Neural cell (in vitro differentiated cells): ENCODE results near the gene FGR. TPM values are rescaled to one million over a fixed set of nuclear protein-coding genes. Genes with fewer than 3 reads are reported as not detected.

Source experiments
- H2AFZ ChIP-seq: fragments of 200-600, 300-800 bp; sonication (generic), shearing (Covaris generic); 2 replicates; pipeline ENCODE4 v1.6.0; 2014; ENCODE audit warnings: low read depth, mild to moderate bottlenecking, antibody characterized with exemption, low read length, moderate library complexity
- H3F3A ChIP-seq: fragments of 200-600 bp; shearing (Covaris generic); 2 replicates; pipeline ENCODE4 v1.6.1; 2016; ENCODE audit warnings: mild to moderate bottlenecking, moderate library complexity, mixed read lengths, antibody characterized with exemption, low read length; ENCODE audit not compliant: insufficient read depth, poor library complexity, severe bottlenecking
- H3K27ac ChIP-seq: fragments of 200-600, 300-800 bp; sonication (generic), shearing (Covaris generic); 2 replicates; pipeline ENCODE4 v1.5.1; 2014; ENCODE audit warnings: mild to moderate bottlenecking, low read length, moderate library complexity
- H3K27me3 ChIP-seq: fragments of 300-800, 200-600 bp; sonication (generic), shearing (Covaris generic); 2 replicates; pipeline ENCODE4 v1.6.0; 2014; ENCODE audit warnings: mild to moderate bottlenecking, low read depth, low read length, moderate library complexity; ENCODE audit not compliant: insufficient read depth
- H3K36me3 ChIP-seq: fragments of 300-800, 200-600 bp; sonication (generic), shearing (Covaris generic); 2 replicates; pipeline ENCODE4 v1.5.1; 2014; ENCODE audit warnings: mild to moderate bottlenecking, antibody characterized with exemption, low read length, moderate library complexity; ENCODE audit not compliant: insufficient read depth
- H3K4me2 ChIP-seq: fragments of 300-800, 200-600 bp; sonication (generic), shearing (Covaris generic); 2 replicates; pipeline ENCODE4 v1.6.0; 2014; ENCODE audit warnings: mild to moderate bottlenecking, low read length
- H3K4me3 ChIP-seq: fragments of 300-800, 200-600 bp; sonication (generic), shearing (Covaris generic); 2 replicates; pipeline ENCODE4 v1.5.1; 2014; ENCODE audit warnings: mild to moderate bottlenecking, low read length, moderate library complexity
- H3K79me2 ChIP-seq: fragments of 200-600 bp; shearing (Covaris generic); replicated peaks from 2 replicates; pipeline ENCODE4 v1.6.0; 2014; ENCODE audit warnings: mild to moderate bottlenecking, low read length, moderate library complexity; ENCODE audit not compliant: insufficient read depth
- H3K9ac ChIP-seq: fragments of 300-800, 200-600 bp; sonication (generic), shearing (Covaris generic); 2 replicates; pipeline ENCODE4 v1.6.1; 2016; ENCODE audit warnings: mild to moderate bottlenecking, low read length, mixed read lengths
- H3K9me2 ChIP-seq: fragments of 200-600 bp; shearing (Covaris generic); 2 replicates; pipeline ENCODE4 v1.6.1; 2016; ENCODE audit warnings: mild to moderate bottlenecking, low read length, mixed read lengths; ENCODE audit not compliant: insufficient read depth
- H3K9me3 ChIP-seq: fragments of 200-600, 300-800 bp; sonication (generic), shearing (Covaris generic); 2 replicates; pipeline ENCODE4 v1.6.1; 2016; ENCODE audit warnings: mild to moderate bottlenecking, mixed run types, low read length, moderate library complexity, mixed read lengths
- H4K20me1 ChIP-seq: fragments of 200-600 bp; shearing (Covaris generic); 2 replicates; pipeline ENCODE4 v1.6.1; 2016; ENCODE audit warnings: mild to moderate bottlenecking, mixed run types; ENCODE audit not compliant: insufficient read depth
- EP300 ChIP-seq: fragments of 450-650 bp; conservative IDR thresholded peaks from 2 replicates; pipeline ENCODE4 v1.6.1; 2014; ENCODE audit warnings: antibody characterized with exemption, mild to moderate bottlenecking, moderate library complexity; ENCODE audit not compliant: poor library complexity, severe bottlenecking
- EZH2 ChIP-seq: fragments of 200-600, 300-800 bp; shearing (Covaris generic), sonication (generic); IDR thresholded peaks from 2 replicates; pipeline ENCODE4 v1.6.1; 2014; ENCODE audit warnings: antibody characterized with exemption, low read length, borderline replicate concordance, mild to moderate bottlenecking; ENCODE audit not compliant: insufficient read depth, poor library complexity, severe bottlenecking
- MXI1 ChIP-seq: fragments of 450-650 bp; conservative IDR thresholded peaks from 2 replicates; pipeline ENCODE4 v1.6.1; 2014; ENCODE audit warnings: antibody characterized with exemption, mild to moderate bottlenecking; ENCODE audit not compliant: poor library complexity, severe bottlenecking
- POLR2AphosphoS5 ChIP-seq: IDR thresholded peaks from 2 replicates; pipeline ENCODE4 v1.6.1; 2012
- RAD21 ChIP-seq: fragments of 450-650 bp; conservative IDR thresholded peaks from 2 replicates; pipeline ENCODE4 v1.6.1; 2014; ENCODE audit warnings: antibody characterized with exemption, mild to moderate bottlenecking, moderate library complexity
- REST ChIP-seq: IDR thresholded peaks from 2 replicates; pipeline ENCODE4 v1.6.1; 2012; ENCODE audit warnings: borderline replicate concordance
- SMC3 ChIP-seq: fragments of 450-650 bp; conservative IDR thresholded peaks from 2 replicates; pipeline ENCODE4 v1.6.1; 2014; ENCODE audit warnings: antibody characterized with exemption, mild to moderate bottlenecking, moderate library complexity; ENCODE audit not compliant: poor library complexity
- TAF1 ChIP-seq: IDR thresholded peaks from 2 replicates; pipeline ENCODE4 v1.6.1; 2012; ENCODE audit warnings: low read depth
- polyA plus RNA-seq: library from polyadenylated mRNA; depleted of rRNA; stranded (reverse); fragments of >200 nt; gene quantifications from 2 replicates; pipeline ENCODE4 v1.2.3, GENCODE V29; 2014
- TF ChIP-seq, protein P1 (sequence below): fragments of 450-650 bp; IDR thresholded peaks from 2 replicates; pipeline ENCODE4 v1.5.1; 2014; ENCODE audit warnings: antibody characterized with exemption, mild to moderate bottlenecking, moderate library complexity; ENCODE audit not compliant: poor library complexity, severe bottlenecking

Gene FGR
- polyA plus RNA-seq, 1 donor from 2014 or later = not detected

DNA sequence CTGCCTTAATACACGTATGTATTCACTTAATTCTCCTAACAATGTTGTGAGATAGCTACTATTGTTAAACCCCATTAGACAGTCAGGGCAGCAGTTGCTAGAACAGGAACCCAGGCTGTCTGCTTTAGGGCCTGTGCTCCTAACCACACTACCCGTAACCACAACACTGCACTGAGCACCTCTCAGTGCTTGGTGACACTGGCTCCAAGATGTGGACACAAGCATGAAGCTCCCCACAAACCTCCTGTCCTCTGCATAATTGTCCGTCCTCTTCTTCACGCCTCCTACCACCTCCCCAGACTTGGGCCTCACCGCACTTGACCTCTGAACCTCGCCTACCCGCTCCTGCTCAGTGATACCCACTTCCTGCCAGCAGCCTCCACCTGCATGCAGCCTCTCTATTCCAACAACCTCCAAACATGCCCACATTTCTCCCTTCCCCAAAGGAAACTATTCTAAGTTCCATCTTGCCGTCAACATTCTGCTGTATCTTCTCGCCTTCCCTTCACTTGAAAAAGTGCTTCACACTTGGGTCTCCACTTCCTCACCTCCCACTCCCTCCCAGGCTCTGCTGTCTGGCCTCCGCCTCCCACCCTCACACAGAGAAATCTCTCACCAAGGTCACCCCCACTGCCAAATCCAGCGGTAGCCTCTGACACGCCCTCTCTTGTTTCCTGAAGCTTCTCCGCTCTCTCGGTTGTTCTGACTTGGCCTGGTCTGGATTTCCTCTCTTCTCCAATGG, 16.5 kb downstream of the FGR start:
- Histone ChIP-seq H3K27ac (no peak overlapping the region), H3K27me3 (no peaks in the 10 kb centered on the region), H3F3A (no peaks in the 10 kb centered on the region), H3K9me3 (no peaks in the 10 kb centered on the region), H3K4me2 (no peak overlapping the region), H3K79me2 (no peaks in the 10 kb centered on the region), H4K20me1 (no peaks in the 10 kb centered on the region), H3K36me3 (no peaks in the 10 kb centered on the region), H3K9ac (no peak overlapping the region), H3K4me3 (no peak overlapping the region), H3K9me2 (no peaks in the 10 kb centered on the region), H2AFZ (no peak overlapping the region)
- no peak for TF ChIP-seq POLR2AphosphoS5
- no peak for TF ChIP-seq MXI1
- TF ChIP-seq EZH2 = no peak
- TF ChIP-seq, protein P1, sequence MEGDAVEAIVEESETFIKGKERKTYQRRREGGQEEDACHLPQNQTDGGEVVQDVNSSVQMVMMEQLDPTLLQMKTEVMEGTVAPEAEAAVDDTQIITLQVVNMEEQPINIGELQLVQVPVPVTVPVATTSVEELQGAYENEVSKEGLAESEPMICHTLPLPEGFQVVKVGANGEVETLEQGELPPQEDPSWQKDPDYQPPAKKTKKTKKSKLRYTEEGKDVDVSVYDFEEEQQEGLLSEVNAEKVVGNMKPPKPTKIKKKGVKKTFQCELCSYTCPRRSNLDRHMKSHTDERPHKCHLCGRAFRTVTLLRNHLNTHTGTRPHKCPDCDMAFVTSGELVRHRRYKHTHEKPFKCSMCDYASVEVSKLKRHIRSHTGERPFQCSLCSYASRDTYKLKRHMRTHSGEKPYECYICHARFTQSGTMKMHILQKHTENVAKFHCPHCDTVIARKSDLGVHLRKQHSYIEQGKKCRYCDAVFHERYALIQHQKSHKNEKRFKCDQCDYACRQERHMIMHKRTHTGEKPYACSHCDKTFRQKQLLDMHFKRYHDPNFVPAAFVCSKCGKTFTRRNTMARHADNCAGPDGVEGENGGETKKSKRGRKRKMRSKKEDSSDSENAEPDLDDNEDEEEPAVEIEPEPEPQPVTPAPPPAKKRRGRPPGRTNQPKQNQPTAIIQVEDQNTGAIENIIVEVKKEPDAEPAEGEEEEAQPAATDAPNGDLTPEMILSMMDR = no peak
- TF ChIP-seq SMC3 = no peak
- no peak for TF ChIP-seq REST
- no peak for TF ChIP-seq EP300
- no peak for TF ChIP-seq TAF1
- no peak for TF ChIP-seq RAD21

DNA sequence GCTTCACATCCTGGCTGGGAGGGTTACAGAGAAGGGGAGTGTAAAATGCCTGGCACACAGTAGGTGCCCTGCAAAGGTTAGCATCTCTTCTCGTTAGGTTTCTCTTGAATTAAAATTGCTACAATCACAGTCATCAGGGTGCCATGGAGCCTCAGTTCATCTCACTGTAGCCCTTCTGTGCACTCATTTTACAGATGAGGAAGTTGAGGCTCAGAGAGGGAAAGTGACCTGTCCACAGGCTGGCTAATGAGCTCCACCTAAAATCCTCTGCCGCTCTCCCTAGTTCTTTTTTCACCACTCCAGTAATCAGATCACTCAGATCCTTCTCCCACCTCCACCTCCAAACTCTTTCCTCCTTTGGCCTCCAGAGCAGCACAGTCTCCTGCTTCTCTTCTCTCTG, 17.6 kb downstream of the FGR start:
- Histone ChIP-seq H2AFZ (no peak overlapping the region), H4K20me1 (no peaks in the 10 kb centered on the region), H3K9me3 (no peaks in the 10 kb centered on the region), H3K4me3 (no peak overlapping the region), H3K27ac (no peak overlapping the region), H3K36me3 (no peaks in the 10 kb centered on the region), H3K27me3 (no peaks in the 10 kb centered on the region), H3K4me2 (no peak overlapping the region), H3K9ac (no peak overlapping the region), H3K79me2 (no peaks in the 10 kb centered on the region), H3F3A (no peaks in the 10 kb centered on the region), H3K9me2 (no peaks in the 10 kb centered on the region)
- TF ChIP-seq REST = no peak
- TF ChIP-seq SMC3 = no peak
- TF ChIP-seq POLR2AphosphoS5 = no peak
- TF ChIP-seq EZH2 = no peak
- no peak for TF ChIP-seq TAF1
- TF ChIP-seq, protein P1 = no peak
- TF ChIP-seq MXI1 = no peak
- TF ChIP-seq EP300 = no peak
- no peak for TF ChIP-seq RAD21
